Measurements from ENCODE around the gene C2CD2.

- TF ChIP-seq CTCF (conservative IDR thresholded peaks at IDR 0.05; ENCODE audit: low read depth in 2 of 2), result no peak
- TF ChIP-seq EZH2phosphoT487 (IDR thresholded peaks at IDR 0.05; ENCODE audit: unreplicated experiment), result no peak
- no peak for TF ChIP-seq POLR2AphosphoS5 (IDR thresholded peaks at IDR 0.05; ENCODE audit: low read depth)
- TF ChIP-seq EZH2 (IDR thresholded peaks at IDR 0.05; ENCODE audit: low read depth, unreplicated experiment), result no peak
- no peak for TF ChIP-seq NANOG (IDR thresholded peaks at IDR 0.05; ENCODE audit: borderline replicate concordance)
- TF ChIP-seq REST (IDR thresholded peaks at IDR 0.05; ENCODE audit: unreplicated experiment), result no peak
- no peak for TF ChIP-seq STAT1 (IDR thresholded peaks at IDR 0.05; ENCODE audit: unreplicated experiment)
- TF ChIP-seq ETS1 (IDR thresholded peaks at IDR 0.05), result no peak
- no peak for TF ChIP-seq ZNF114 (CRISPR knock-in tag; IDR thresholded peaks at IDR 0.05)
- no peak for TF ChIP-seq JUNB (IDR thresholded peaks at IDR 0.05; ENCODE audit: unreplicated experiment)
Observed at GRCh38 chr21:41942457-41942856, 11.4 kb downstream of the C2CD2 start.
